ENCODE data around the gene LRRIQ1. TPM values are rescaled to one million over a fixed set of nuclear protein-coding genes. Genes with fewer than 3 reads are reported as not detected.
A peak's percentile ranks its signal among the peaks of the same experiment; 100 is the strongest.

Gene LRRIQ1
- total RNA-seq, 1 experiment from 2014 or later: 3.4 TPM

DNA sequence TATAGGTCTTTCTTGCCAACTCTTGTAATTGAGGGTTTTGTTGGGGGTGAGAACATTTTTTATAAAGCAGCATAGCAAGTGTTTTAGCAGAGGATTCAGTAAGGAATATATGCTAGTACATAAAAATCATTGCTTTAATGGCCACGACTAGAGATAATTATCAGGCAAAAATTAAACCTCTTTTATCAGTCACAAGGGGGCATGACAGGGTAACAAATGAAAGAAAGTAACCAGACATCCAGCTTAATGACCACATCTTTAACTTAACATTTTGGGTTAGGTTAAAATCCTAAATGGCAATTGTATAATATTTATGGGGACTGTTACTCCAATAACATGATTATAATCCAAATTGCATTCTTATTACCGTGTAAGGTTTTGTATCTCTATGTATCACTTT, 119.6 kb downstream of the LRRIQ1 start:
- Histone ChIP-seq H3K27me3 (replicated peaks; ENCODE audit: insufficient read depth, low read depth, low read length, poor library complexity) (no peaks in the 10 kb centered on the region), H3K9me3 (ENCODE audit: low read depth, low read length, poor library complexity, severe bottlenecking) (no peaks in the 10 kb centered on the region), H3K36me3 (ENCODE audit: insufficient read depth, low read length, poor library complexity, severe bottlenecking) (no peaks in the 10 kb centered on the region), H3K4me3 (ENCODE audit: low read depth, low read length, poor library complexity, severe bottlenecking) (no peak overlapping the region), H3K27ac (ENCODE audit: low read depth, low read length, poor library complexity, severe bottlenecking) (peak overlapping the region; percentile 40), H3K4me1 (ENCODE audit: insufficient read depth, low read length, poor library complexity, severe bottlenecking) (peaks cover 24% of the 10 kb centered on the region)
- TF ChIP-seq, protein P1, sequence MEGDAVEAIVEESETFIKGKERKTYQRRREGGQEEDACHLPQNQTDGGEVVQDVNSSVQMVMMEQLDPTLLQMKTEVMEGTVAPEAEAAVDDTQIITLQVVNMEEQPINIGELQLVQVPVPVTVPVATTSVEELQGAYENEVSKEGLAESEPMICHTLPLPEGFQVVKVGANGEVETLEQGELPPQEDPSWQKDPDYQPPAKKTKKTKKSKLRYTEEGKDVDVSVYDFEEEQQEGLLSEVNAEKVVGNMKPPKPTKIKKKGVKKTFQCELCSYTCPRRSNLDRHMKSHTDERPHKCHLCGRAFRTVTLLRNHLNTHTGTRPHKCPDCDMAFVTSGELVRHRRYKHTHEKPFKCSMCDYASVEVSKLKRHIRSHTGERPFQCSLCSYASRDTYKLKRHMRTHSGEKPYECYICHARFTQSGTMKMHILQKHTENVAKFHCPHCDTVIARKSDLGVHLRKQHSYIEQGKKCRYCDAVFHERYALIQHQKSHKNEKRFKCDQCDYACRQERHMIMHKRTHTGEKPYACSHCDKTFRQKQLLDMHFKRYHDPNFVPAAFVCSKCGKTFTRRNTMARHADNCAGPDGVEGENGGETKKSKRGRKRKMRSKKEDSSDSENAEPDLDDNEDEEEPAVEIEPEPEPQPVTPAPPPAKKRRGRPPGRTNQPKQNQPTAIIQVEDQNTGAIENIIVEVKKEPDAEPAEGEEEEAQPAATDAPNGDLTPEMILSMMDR (conservative IDR thresholded peaks at IDR 0.05; ENCODE audit: low read depth, low read length): peak; percentile 70
- no peak for TF ChIP-seq EZH2 (IDR thresholded peaks at IDR 0.05; ENCODE audit: borderline replicate concordance, low read depth, low read length, poor library complexity, severe bottlenecking)
- ChIA-PET CTCF (interaction anchor here (0.5 to 1.9 kb wide), 4 partner anchors 124 to 313 kb away, joined by 3 to 13 read pairs (median 8); partner anchors contain the start of gene ALX1), POLR2A (ENCODE audit: low non-redundant PET) (interaction anchor here (0.6 kb wide), 1 partner anchor 263 kb away, joined by 4 read pairs; no protein-coding TSS in a partner anchor)
- no TSS peak for BruUV-seq (replicated peaks)
- peak; percentile 81 for DNase-seq (ENCODE audit: low spot score)
- intact Hi-C loops (cut with micrococcal nuclease; ENCODE audit: unreplicated experiment): loop anchor here (1.0 to 10.0 kb wide), 7 partner anchors 127 to 761 kb away; partner anchors contain the start of genes ALX1 and NTS

DNA sequence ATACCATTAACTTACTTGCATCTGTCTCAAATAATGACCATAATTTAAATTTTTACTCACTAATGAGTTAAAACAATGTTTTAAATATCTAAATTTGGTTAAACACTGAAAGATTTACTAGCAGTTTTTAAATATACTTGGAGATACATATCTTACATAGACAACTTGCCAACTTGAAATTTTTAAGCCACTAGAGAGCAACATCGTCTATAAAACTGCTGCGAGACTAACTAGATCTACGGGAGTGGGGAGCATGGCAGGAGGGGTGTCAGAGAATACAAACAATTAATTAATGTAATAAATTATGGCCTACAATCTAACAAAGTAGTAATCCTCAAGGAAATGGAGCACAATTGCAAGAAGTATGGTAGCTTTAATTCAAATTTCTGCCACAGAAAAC, 120.4 kb downstream of the LRRIQ1 start:
- CTCF ChIA-PET: interaction anchor here (0.6 to 1.9 kb wide), 3 partner anchors 292 to 325 kb away, joined by 3 to 9 read pairs (median 8); no protein-coding TSS in a partner anchor
- H3K27ac ChIP-seq (ENCODE audit: low read depth, low read length, poor library complexity, severe bottlenecking): no peak overlapping the region
- TF ChIP-seq, protein P1 (conservative IDR thresholded peaks at IDR 0.05; ENCODE audit: low read depth, low read length): peak; percentile 59
- no peak for TF ChIP-seq EZH2 (IDR thresholded peaks at IDR 0.05; ENCODE audit: borderline replicate concordance, low read depth, low read length, poor library complexity, severe bottlenecking)
- peak; percentile 70 for DNase-seq (ENCODE audit: low spot score)
- no TSS peak for BruUV-seq (replicated peaks)
- POLR2A ChIA-PET (ENCODE audit: low non-redundant PET): no interaction called here
- no peaks in the 10 kb centered on the region for H3K9me3 ChIP-seq (ENCODE audit: low read depth, low read length, poor library complexity, severe bottlenecking)
- intact Hi-C loops (cut with micrococcal nuclease; ENCODE audit: unreplicated experiment): loop anchor here (1.0 to 10.0 kb wide), 6 partner anchors 126 to 716 kb away; partner anchors contain the start of genes ALX1 and NTS
- H3K4me1 ChIP-seq (ENCODE audit: insufficient read depth, low read length, poor library complexity, severe bottlenecking): peaks cover 24% of the 10 kb centered on the region
- no peaks in the 10 kb centered on the region for H3K36me3 ChIP-seq (ENCODE audit: insufficient read depth, low read length, poor library complexity, severe bottlenecking)
- H3K4me3 ChIP-seq (ENCODE audit: low read depth, low read length, poor library complexity, severe bottlenecking): no peak overlapping the region
- H3K27me3 ChIP-seq (replicated peaks; ENCODE audit: insufficient read depth, low read depth, low read length, poor library complexity): no peaks in the 10 kb centered on the region

DNA sequence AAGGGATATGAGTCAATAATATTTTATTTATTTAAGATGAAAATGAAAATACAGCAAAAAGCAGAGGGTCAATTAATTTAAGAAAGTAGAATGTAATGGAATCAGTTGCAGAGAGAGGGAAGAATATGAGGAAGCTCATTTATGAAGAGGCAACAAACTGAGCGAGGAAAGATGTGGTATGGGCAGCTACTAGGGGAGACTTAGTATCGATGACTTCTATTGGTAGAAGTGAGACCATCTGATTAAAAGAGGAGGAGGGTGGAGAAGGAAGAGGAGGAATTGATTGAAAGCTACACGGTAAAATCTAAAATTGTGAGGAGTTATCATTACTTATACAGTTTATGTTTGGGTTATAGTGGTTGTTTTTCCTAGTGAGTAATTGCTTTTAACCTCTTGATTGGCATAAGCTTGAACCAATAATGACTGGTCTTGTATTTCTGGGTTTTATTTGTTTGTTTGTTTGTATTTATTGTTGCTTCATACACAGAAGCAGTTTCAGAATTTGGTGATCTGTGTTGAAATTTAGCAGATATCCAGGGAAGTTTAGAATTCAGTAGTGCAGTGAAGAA, 121.0 kb downstream of the LRRIQ1 start:
- no peaks in the 10 kb centered on the region for H3K9me3 ChIP-seq (ENCODE audit: low read depth, low read length, poor library complexity, severe bottlenecking)
- ChIA-PET POLR2A (ENCODE audit: low non-redundant PET) (no interaction called here), CTCF (interaction anchor here (0.6 to 1.9 kb wide), 4 partner anchors 268 to 325 kb away, joined by 3 to 9 read pairs (median 6); no protein-coding TSS in a partner anchor)
- no peaks in the 10 kb centered on the region for H3K27me3 ChIP-seq (replicated peaks; ENCODE audit: insufficient read depth, low read depth, low read length, poor library complexity)
- DNase-seq (ENCODE audit: low spot score): peak; percentile 18
- BruUV-seq (replicated peaks): no TSS peak
- H3K27ac ChIP-seq (ENCODE audit: low read depth, low read length, poor library complexity, severe bottlenecking): no peak overlapping the region
- no peak for TF ChIP-seq EZH2 (IDR thresholded peaks at IDR 0.05; ENCODE audit: borderline replicate concordance, low read depth, low read length, poor library complexity, severe bottlenecking)
- peaks cover 24% of the 10 kb centered on the region for H3K4me1 ChIP-seq (ENCODE audit: insufficient read depth, low read length, poor library complexity, severe bottlenecking)
- H3K4me3 ChIP-seq (ENCODE audit: low read depth, low read length, poor library complexity, severe bottlenecking): no peak overlapping the region
- no peaks in the 10 kb centered on the region for H3K36me3 ChIP-seq (ENCODE audit: insufficient read depth, low read length, poor library complexity, severe bottlenecking)
- intact Hi-C loops (cut with micrococcal nuclease; ENCODE audit: unreplicated experiment): loop anchor here (2.0 to 10.0 kb wide), 5 partner anchors 125 to 715 kb away; partner anchors contain the start of genes ALX1 and NTS
